Right atrium auricular region (tissue), 2 donors: ENCODE measurements around the gene KLF13. TPM values are rescaled to one million over a fixed set of nuclear protein-coding genes. Genes with fewer than 3 reads are reported as not detected.
A peak's percentile ranks its signal among the peaks of the same experiment; 100 is the strongest.

Experiments used
- DNase-seq: peaks from one replicate; pipeline ENCODE4 v3.0.0-alpha.2; 2019; ENCODE audit warnings: low spot score
- H3K27ac ChIP-seq, 2 donors: fragments of 200-600 bp; sonication (generic); 1 replicate in 1 of 2; 2 replicates in 1 of 2; pipeline ENCODE4 v1.5.1; 2016 to 2019
- H3K27me3 ChIP-seq, 2 donors: fragments of 200-600 bp; sonication (generic); one replicate each; pipeline versions ENCODE4 v1.5.1 to v1.6.0; 2017 to 2019
- H3K36me3 ChIP-seq: fragments of 200-600 bp; sonication (generic); one replicate; pipeline ENCODE4 v1.5.1; 2016
- H3K4me1 ChIP-seq, 2 donors: fragments of 200-600 bp; sonication (generic); one replicate each; pipeline versions ENCODE4 v1.5.1 to v1.6.0; 2017 to 2019
- H3K4me3 ChIP-seq, 2 donors: fragments of 200-600 bp; sonication (generic); 1 replicate in 1 of 2; 2 replicates in 1 of 2; pipeline ENCODE4 v1.5.1; 2017 to 2019; ENCODE audit warnings: mild to moderate bottlenecking in 1 of 2, moderate library complexity in 1 of 2
- H3K9me3 ChIP-seq, 2 donors: fragments of 200-600 bp; sonication (generic); one replicate each; pipeline ENCODE4 v1.5.1; 2019
- total RNA-seq, 2 donors: library from RNA; depleted of rRNA; stranded (reverse); fragments of >200 nt; gene quantifications; one replicate each; pipeline ENCODE4 v1.1.0, GENCODE V29; 2016
- TF ChIP-seq, protein P1 (sequence below), 2 donors: fragments of 200-600 bp; sonication (generic); IDR thresholded peaks; one replicate each; pipeline ENCODE4 v1.5.1; 2019; ENCODE audit warnings: antibody characterized with exemption in 2 of 2

The KLF13 gene
- total RNA-seq, 2 donors from 2014 or later, result 52.8 to 54.6 TPM

- Histone ChIP-seq H3K36me3 (no peaks in the 10 kb centered on the region), H3K27ac (no peak overlapping the region), H3K27me3 (no peaks in the 10 kb centered on the region), H3K4me3 (no peak overlapping the region), H3K4me1 (peaks cover 0 to 29% of the 10 kb centered on the region in 2 donors), H3K9me3 (no peaks in the 10 kb centered on the region)
- DNase-seq, result peak; percentile 54
- TF ChIP-seq, protein P1, sequence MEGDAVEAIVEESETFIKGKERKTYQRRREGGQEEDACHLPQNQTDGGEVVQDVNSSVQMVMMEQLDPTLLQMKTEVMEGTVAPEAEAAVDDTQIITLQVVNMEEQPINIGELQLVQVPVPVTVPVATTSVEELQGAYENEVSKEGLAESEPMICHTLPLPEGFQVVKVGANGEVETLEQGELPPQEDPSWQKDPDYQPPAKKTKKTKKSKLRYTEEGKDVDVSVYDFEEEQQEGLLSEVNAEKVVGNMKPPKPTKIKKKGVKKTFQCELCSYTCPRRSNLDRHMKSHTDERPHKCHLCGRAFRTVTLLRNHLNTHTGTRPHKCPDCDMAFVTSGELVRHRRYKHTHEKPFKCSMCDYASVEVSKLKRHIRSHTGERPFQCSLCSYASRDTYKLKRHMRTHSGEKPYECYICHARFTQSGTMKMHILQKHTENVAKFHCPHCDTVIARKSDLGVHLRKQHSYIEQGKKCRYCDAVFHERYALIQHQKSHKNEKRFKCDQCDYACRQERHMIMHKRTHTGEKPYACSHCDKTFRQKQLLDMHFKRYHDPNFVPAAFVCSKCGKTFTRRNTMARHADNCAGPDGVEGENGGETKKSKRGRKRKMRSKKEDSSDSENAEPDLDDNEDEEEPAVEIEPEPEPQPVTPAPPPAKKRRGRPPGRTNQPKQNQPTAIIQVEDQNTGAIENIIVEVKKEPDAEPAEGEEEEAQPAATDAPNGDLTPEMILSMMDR (IDR thresholded peaks at IDR 0.05), result no peak
Measured at GRCh38 chr15:31296646-31297574, 29.7 kb upstream of the KLF13 start.

DNA sequence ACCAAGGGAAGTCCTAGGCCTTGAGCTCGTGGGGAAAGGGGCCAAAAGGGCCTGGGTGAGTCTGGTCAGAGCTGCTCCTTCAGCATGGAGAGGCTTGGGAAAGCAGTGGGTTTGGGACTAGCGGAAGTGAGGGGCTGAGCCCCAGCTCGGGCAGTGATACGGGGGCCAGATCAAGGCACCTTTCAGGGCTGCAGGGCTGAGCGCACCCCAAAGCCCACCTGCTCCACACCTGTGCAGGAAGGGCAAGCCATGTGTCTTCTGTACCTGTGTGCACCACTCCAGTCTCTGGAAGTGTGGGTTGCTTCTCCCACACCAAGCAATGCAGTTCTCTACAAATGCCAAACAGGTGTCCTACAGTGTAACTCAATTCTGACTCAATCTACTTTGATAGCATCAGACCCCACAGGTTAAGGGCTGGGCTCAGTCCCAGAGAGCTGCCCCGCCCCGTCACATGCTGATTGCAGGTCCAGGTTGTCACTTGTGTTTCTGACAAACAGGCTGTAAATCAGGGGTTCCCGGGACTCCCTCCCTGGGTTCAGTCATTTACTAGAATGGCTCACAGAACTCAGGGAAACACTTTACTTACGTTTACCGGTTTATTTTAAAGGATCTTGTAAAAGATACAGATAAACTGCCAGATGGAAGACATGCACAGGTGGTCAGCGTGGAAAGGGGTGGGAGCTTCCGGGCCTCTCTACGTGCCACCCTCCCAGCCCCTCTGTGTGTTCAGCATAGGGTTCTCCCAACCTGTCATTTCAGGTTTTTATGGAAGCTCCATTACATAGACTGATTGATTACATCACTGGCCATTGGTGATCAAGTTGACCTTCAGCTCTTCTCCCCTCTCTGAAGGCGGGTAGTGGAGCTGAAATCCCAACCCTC, 28.8 kb upstream of the KLF13 start:
- Histone ChIP-seq H3K27ac (no peak overlapping the region), H3K4me3 (no peak overlapping the region), H3K4me1 (peaks cover 0 to 34% of the 10 kb centered on the region in 2 donors), H3K36me3 (no peaks in the 10 kb centered on the region), H3K9me3 (no peaks in the 10 kb centered on the region), H3K27me3 (no peaks in the 10 kb centered on the region)
- TF ChIP-seq, protein P1 (IDR thresholded peaks at IDR 0.05), result no peak
- peak; percentile 40 for DNase-seq

DNA sequence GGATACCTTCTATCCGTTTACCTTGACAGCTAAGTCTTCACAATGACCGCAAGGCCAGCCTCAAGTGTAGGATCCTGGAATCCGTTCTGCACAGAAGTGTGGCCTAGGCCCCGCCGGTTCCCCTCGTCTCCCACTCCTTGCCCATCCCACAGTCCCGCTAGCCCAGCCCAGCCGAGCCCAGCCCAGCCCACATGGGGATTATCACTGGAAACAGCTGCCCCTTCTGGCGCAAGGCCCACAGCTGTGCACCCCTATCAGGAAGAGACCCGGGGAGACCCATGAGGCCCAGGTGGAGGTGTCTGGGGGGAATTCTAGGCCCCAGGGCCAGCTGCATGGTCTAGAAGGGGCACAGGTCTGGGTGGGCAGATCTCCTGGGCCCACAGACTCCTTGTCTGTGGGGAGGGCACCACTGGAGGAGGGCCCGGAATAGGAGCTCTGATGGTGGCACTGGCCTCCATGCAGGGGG, 27.9 kb upstream of the KLF13 start:
- H3K27ac ChIP-seq, result no peak overlapping the region
- TF ChIP-seq, protein P1 (IDR thresholded peaks at IDR 0.05), result no peak
- H3K36me3 ChIP-seq, result no peaks in the 10 kb centered on the region
- H3K9me3 ChIP-seq, result no peaks in the 10 kb centered on the region
- peaks cover 0 to 41% of the 10 kb centered on the region in 2 donors for H3K4me1 ChIP-seq
- no peak overlapping the region for H3K4me3 ChIP-seq
- H3K27me3 ChIP-seq, result no peaks in the 10 kb centered on the region
- DNase-seq, result peak; percentile 54

- no peak overlapping the region for H3K4me3 ChIP-seq
- peak; percentile 47 for DNase-seq
- H3K36me3 ChIP-seq, result no peaks in the 10 kb centered on the region
- TF ChIP-seq, protein P1 (IDR thresholded peaks at IDR 0.05), result no peak
- no peaks in the 10 kb centered on the region for H3K27me3 ChIP-seq
- no peaks in the 10 kb centered on the region for H3K9me3 ChIP-seq
- H3K27ac ChIP-seq, result no peak overlapping the region
- peaks cover 0 to 52% of the 10 kb centered on the region in 2 donors for H3K4me1 ChIP-seq
Measured at GRCh38 chr15:31300208-31300661, 26.4 kb upstream of the KLF13 start.

DNA sequence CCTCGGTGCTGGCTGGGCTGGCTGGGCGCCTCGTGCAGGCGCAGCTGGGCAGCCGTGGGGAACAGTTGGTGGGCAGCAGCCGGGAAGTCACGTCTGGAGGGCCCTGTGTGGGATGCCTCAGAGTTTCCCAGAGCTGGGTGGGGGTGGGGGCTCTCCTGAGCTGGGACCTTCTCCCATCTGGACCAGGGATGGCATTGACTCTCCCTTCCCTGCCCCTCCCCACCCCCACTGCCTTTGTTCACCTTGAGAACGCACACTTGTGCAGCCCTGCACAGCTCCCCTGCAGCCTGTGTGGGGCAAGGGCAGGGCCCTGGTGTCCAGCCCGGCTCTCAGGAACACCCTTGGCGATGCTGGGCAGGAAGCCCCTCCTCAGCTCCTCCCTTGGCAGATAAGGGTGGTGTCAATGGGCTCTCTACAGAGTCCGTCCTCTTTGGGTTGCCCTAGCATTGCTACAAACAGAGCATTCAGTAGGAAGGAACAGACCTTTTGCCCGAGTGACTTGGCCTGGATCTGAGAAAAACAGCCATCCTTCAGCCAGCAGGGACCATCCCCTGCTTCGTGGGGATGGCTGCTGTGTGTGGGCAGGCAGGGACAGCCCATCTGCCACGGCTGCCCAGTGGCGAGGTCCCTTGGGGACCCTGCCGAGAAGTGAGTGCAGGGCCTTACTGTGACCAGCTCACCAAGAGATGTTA, 25.5 kb upstream of the KLF13 start:
- peak; percentile 57 for DNase-seq

More for the DNA sequence above, 25.5 kb upstream of the KLF13 start:
- no peaks in the 10 kb centered on the region for H3K9me3 ChIP-seq
- H3K36me3 ChIP-seq, result no peaks in the 10 kb centered on the region
- H3K27ac ChIP-seq, result no peak overlapping the region
- no peak overlapping the region for H3K4me3 ChIP-seq
- H3K4me1 ChIP-seq, result peaks cover 0 to 56% of the 10 kb centered on the region in 2 donors
- no peaks in the 10 kb centered on the region for H3K27me3 ChIP-seq
- TF ChIP-seq, protein P1 (IDR thresholded peaks at IDR 0.05), result no peak
